Gastroesophageal sphincter (tissue), 3 donors: ENCODE measurements around the gene CD79B.
"Not testable (repeated sequence)": the region's sequence is repeated elsewhere in the genome, so short reads cannot be mapped to it uniquely, and the experiment has no call there.

Experiments
- CTCF ChIP-seq, 4 experiments: fragments of 200-600 bp in 2 of 4; fragments of 450-650 bp in 2 of 4; sonication (generic) in 1 of 4; IDR thresholded peaks; one replicate each; pipeline ENCODE4 v1.5.1; 2017 to 2019; ENCODE audit warnings: antibody characterized with exemption in 4 of 4, mild to moderate bottlenecking in 2 of 4, moderate library complexity in 2 of 4
- POLR2A ChIP-seq, 2 donors: fragments of 450-650 bp; IDR thresholded peaks; one replicate each; pipeline ENCODE4 v1.6.1; 2017; ENCODE audit warnings: antibody characterized with exemption in 2 of 2, mild to moderate bottlenecking in 2 of 2, moderate library complexity in 1 of 2
- POLR2AphosphoS5 ChIP-seq: sonication (generic); formaldehyde crosslinking; IDR thresholded peaks from one replicate; pipeline ENCODE4 v1.6.1; 2017; ENCODE audit warnings: antibody characterized with exemption

- TF ChIP-seq CTCF (IDR thresholded peaks at IDR 0.05); POLR2A (IDR thresholded peaks at IDR 0.05); POLR2AphosphoS5: not testable (repeated sequence)
Observed at GRCh38 chr17:63894821-63895220, 37.3 kb downstream of the CD79B start.
